Measurements from ENCODE around the gene IQSEC3.
"Not testable (repeated sequence)": the region's sequence is repeated elsewhere in the genome, so short reads cannot be mapped to it uniquely, and the experiment has no call there.

The IQSEC3 gene

DNA sequence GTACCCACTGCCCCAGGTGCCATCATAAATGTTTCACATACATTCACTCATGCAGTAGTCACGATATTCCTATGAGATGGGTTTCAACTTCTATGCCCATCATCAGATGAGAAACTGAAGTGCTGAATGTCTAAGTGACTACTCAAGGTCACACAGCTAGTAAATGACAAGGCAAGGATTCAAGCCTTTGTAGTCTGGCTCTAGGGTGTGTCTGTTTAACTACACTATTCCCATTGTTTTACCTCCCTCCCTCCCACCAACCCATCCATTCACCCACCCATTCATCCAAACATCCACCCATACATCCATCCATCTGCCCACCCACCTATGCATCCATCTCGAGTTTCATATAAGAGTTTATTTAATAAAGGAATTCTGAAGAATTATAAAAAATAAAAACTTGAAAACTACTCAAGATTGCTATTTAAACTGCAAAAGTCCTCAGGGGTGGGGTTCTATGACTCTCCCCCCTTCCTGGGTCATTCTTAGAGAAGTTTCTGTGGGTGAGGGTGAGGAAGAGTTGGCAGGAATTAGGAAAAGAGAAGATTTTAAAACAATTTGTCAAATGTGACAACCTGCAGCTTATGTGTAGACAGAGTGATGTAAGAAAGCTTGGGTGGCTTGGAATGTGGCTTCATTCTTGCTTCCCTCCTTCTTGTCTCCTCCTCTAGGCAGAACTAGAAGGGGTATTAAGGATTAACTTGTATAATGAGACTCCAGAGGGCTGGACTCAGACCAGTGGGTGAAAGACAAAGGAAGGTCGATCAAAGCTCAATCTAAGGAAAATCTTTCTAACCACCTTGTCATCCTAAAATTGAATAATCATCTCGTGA, 13.4 kb upstream of the IQSEC3 start:
- DNase-seq (ENCODE audit: low read depth) = not testable (repeated sequence)

- no peak for DNase-seq (ENCODE audit: low read depth)
Observed at GRCh38 chr12:53735-54730, 12.5 kb upstream of the IQSEC3 start.

DNA sequence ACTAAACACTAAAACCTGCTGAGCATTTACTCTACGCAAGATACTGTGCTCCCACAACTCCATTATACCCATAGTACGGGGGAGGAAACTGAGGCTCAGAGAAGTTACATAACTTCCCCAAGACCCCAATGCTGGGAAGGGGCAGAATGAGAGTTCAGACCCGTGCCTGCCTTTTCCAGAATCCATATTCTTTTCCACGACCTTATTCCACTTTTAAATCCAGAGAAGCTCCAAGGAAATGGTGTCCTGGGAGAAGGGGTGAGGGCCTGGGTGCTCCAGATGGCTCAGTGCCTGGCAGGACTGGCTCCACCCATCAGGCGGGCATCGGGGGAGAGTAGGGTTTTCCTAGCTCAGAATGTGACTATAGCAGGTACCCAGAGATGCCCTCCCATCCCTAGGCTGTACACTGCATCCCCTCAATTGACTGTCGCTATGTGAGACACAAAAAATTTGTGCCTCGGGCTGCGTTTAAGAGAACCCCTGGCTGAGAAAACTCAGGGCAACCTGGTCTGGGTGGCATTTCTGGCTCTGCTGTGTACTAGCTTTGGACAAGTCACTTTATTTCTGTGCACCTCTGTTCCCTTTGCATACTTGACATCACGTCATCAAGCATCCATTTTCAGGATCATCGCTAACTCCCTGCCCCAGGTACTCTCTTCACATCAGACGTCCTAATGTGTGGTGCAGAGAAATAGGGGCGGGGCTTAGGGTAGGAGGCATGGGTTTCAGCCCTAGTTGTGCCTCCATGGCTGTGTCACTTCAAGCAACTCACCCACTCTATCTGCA, 11.6 kb upstream of the IQSEC3 start:
- no peak for DNase-seq (ENCODE audit: low read depth)

DNA sequence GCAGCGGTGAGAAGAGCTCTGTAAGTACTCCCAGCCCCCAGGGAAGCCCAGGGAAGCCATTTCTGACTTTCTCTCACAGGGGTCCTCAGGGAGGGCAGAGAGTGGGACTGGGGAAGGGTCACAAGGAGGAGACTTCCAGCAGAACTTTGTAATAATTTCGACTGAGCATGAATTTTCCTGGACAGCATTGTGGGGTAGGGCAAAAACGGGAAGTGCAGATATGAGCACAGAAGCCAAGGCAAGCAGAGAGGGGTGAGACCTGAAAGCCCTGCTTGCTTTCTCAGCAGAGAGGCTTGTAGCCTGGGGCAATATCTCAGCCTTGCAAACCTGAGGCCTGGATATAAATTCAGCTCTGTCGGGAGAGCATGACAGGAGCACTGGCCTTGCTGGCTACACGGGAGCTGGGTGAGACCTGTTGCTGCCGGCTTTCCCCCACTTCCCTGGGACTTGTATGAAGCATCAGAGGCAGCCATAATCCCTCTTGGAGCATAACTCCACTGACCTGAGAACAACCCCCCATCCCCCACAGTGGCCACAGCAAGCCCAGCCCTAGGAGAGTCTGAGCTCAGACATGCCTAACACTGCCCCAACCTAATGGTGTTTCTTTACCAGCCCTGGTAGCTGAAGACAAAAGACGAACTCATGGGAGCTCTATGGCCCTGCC, 9.8 kb upstream of the IQSEC3 start:
- no peak for DNase-seq (ENCODE audit: low read depth)

DNA sequence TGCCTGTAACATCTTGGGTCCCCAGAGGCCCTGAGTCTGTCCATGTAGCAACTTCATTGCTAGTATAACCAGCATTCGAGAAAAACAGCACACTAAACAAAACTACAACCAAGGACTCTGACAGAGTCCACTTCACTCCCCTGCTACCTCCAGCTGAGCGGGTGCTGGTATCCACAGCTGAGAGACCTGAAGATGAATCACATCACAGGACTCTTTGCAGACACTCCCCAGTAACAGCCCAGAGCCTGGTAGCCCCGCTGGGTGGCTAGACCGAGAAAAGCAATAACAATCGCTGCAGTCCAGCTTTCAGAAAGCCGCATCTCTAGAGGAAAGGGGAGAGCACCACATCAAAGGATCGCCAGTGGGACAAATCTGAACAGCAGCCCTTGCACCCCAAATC, 9.0 kb upstream of the IQSEC3 start:
- DNase-seq (ENCODE audit: low read depth) = no peak

GRCh38 chr12:58832-59231, 7.7 kb upstream of the IQSEC3 start:
- no peak for DNase-seq (ENCODE audit: low read depth)

DNA sequence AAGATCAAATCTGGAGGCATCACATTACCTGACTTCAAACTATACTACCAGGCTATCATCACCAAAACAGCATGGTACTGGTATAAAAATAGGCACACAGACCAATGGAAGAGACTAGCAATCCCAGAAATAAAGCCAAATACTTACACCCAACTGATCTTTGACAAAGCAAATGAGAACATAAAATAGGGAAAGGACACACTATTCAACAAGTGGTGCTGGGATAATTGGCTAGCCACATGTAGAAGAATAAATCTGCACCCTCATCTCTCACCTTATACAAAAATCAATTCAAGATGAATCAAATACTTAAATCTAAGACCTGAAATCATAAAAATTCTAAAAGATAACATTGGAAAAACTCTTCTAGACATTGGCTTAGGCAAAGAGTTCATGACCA, 4.7 kb upstream of the IQSEC3 start:
- DNase-seq (ENCODE audit: low read depth) = not testable (repeated sequence)

DNA sequence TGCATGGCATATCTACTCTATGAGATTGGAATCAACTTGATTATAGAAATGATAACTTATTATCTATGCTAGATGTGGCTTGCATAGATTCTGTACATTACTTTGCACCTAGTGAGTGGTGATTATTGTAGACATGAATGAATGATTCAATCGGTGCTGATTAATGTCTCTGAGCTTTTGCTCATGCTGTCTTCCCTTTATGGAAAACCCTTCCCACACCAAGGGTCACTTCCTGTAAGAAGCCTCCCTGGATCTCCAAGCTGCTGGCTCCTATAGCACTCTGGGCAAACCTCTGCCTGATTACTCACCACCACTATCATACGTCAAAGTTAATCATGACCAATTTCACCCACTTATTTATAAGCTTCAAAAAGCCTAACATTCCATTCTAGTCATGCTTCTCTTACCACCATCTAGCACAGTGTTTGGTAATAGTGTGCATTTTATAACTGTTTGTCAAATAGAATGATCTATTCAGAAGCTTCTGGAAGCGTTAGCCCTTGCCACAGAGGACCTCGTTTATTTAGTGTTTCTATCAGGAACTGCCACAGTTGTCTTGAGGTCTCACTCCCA, 990 bp upstream of the IQSEC3 start:
- DNase-seq (ENCODE audit: low read depth) = not testable (repeated sequence)

DNA sequence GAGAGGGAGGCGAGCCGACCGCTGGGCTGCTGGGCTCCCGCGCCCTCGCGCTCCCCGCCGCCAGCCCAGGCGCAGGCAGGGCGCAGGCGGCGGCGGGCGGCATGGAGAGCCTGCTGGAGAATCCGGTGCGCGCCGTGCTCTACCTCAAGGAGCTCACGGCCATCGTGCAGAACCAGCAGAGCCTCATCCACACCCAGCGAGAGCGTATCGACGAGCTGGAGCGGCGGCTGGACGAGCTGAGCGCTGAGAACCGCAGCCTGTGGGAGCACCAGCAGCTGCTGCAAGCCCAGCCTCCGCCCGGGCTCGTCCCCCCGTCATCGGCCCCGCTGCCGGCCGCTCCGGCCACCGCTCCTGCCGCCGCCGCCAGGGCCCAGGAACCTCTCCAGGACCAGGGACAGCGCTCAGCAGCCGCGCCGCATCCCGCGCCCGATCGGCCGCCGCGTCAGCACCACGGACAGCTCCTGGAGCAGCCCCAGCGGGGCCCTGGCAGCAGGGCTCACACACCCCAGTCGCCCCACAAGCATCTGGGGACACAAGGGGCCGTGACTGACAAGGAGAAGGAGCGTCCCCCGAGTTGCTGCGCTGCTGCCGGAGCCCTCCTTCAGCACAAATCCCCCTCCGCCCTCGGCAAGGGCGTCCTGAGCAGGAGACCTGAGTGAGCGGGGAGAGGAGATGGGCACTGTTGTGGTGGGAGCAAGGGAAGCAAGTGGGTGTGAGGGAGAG, 376 bp downstream of the IQSEC3 start:
- not testable (repeated sequence) for DNase-seq (ENCODE audit: low read depth)

DNA sequence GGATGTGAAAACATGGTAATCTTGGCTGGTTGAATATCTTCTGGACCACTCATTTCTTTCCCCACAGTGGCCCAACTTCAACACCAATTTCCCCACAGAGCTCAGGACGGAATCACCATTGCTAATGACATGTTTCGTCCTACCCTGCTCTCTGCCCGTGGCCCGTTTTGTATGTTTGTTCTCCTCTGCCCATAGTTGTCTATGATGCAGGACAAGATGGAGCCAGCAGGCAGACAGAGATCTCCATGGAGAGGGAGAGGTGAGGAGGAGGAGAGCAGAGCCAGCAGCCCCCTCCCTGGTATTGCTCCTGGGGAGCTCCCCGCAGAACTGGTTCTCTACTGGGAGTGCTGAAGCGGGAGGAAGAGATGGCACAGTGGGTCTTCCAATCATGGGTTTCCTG, 3.1 kb downstream of the IQSEC3 start:
- not testable (repeated sequence) for DNase-seq (ENCODE audit: low read depth)

GRCh38 chr12:70541-70940, 4.0 kb downstream of the IQSEC3 start:
- not testable (repeated sequence) for DNase-seq (ENCODE audit: low read depth)

- DNase-seq (ENCODE audit: low read depth) = not testable (repeated sequence)
Observed at GRCh38 chr12:72018-72417, 5.5 kb downstream of the IQSEC3 start.

DNA sequence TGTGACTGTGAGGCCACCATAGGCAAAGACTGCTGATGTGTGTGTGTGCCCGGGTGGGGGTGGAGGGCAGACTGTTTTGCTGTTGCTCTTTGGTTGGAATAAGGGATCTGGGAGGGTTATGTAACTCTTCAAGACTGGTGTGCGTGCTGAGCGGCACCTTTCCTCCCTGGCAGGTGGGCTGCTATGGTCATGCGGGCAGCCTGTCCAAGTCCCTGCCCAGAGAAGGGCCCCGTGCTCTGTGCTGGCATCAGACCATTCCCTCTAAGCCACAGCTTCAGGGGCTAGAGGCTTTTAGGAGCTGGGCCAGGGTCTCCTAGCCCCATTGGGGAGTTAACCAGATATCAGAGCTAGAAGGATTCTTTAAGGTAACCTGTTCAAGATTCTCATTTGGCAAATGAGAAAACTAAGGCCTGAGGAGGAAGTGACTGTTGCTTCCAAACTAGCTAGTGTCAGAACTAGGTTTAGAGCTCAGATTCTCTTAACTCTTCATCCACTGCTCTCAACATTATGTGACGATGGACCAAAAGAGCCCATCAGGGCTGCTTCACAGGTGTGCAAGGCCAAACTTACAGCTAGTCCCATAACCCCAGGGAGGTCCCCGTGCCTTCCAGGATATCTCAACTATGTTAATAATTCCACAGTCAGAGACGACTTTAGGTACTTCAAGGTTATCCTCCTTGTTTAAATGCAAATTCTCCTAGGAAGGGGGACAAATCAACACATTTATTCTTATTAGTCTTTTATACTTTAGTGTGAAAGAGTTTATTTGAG, 8.0 kb downstream of the IQSEC3 start:
- not testable (repeated sequence) for DNase-seq (ENCODE audit: low read depth)

- not testable (repeated sequence) for DNase-seq (ENCODE audit: low read depth)
Observed at GRCh38 chr12:75541-75940, 9.0 kb downstream of the IQSEC3 start.

DNA sequence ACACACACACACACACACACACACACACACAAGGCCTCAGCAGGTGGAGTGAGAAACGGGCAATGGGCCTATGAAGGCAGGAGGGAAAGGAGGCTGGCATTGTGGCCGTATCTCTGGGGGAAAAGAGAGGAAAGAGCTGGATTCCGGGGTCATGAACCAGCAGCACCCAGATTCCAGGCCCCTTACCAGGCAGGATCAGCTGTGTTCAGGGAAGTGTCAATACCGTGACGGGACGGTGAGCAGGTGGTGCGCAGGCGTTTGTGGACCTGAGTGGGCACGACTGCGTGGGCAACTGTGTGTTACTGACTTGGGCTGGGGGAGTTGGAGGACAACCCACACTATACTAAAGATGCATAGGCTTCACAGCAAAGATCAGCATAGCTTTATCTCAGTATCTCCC, 9.5 kb downstream of the IQSEC3 start:
- not testable (repeated sequence) for DNase-seq (ENCODE audit: low read depth)

- not testable (repeated sequence) for DNase-seq (ENCODE audit: low read depth)
Observed at GRCh38 chr12:76551-76950, 10.0 kb downstream of the IQSEC3 start.

- not testable (repeated sequence) for DNase-seq (ENCODE audit: low read depth)
Observed at GRCh38 chr12:77101-77719, 10.6 kb downstream of the IQSEC3 start.

- not testable (repeated sequence) for DNase-seq (ENCODE audit: low read depth)
Observed at GRCh38 chr12:77769-78383, 11.3 kb downstream of the IQSEC3 start.

DNA sequence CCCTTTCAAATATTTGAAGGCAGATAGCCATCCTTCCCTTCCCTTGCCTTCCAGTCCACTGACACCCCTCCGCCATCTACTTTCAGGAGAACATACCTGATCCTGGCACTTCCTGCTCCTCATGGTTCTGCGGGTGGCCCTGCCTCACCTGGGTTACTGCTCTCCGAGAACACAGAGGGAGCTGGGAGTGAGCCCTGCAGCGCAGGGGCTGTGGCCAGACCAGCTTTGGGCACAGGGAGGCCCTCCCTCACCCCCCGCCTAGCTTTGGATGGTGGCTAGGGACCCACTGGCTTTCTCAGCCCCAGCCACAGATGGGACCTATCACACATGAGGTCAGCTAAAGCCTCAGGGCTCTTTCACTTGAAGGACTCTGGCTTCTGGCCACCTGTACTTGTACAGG, 12.4 kb downstream of the IQSEC3 start:
- no peak for DNase-seq (ENCODE audit: low read depth)
